Measurements from ENCODE around the gene IL23R.
"Not testable (repeated sequence)": the region's sequence is repeated elsewhere in the genome, so short reads cannot be mapped to it uniquely, and the experiment has no call there.

The IL23R gene

DNA sequence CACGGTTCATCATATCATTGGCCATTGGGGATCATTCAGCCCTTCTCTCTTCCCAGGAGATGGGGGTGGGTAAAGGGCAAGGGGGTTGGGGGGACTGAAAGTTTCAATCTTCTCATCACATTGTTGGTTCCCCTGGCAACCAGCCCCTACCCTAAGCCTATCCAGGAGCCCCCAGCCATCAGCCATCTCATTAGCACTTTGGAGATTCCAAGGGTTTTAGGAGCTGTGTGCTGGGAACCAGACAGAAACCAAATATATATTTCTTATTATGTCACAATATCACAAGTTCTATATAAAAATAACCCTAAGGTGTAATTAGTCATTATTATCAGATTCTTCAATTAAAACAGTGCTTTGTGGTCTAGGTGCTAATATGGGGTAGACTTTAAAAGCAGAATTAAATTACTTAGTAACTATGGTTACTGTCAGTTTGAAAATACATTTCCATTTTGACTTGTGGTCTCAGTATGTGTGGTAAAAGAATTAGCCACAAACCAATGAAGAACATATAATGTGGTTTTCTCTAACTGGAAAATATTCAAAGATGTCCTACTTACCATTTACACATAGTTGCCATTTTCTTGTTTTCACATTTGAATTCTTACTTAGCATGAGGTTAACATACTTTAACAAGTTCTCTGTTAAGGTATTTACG lies 28.1 kb downstream of the IL23R start:
- peak; percentile 69 for DNase-seq (ENCODE audit: low spot score)

- no peak for DNase-seq (ENCODE audit: low spot score)
Observed at GRCh38 chr1:67200755-67201154, 34.5 kb downstream of the IL23R start.

DNA sequence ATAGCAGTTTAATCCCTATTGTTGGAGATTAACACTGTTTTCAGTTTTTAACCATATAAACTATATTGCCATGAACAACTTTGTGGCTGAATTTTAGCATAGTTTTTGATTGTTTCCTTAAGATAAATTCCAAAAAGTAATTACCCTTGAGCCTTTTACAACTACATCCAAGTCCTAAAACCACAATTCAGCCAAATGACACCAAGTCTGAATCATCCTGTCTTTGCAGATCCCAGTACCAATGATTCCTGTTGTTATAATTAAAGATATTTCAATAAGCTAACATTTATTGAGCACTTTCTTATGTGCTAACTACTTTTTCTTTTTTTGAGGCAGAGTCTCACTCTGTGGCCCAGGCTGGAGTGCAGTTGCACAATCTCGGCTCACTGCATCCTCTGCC lies 35.6 kb downstream of the IL23R start:
- no peak for DNase-seq (ENCODE audit: low spot score)

DNA sequence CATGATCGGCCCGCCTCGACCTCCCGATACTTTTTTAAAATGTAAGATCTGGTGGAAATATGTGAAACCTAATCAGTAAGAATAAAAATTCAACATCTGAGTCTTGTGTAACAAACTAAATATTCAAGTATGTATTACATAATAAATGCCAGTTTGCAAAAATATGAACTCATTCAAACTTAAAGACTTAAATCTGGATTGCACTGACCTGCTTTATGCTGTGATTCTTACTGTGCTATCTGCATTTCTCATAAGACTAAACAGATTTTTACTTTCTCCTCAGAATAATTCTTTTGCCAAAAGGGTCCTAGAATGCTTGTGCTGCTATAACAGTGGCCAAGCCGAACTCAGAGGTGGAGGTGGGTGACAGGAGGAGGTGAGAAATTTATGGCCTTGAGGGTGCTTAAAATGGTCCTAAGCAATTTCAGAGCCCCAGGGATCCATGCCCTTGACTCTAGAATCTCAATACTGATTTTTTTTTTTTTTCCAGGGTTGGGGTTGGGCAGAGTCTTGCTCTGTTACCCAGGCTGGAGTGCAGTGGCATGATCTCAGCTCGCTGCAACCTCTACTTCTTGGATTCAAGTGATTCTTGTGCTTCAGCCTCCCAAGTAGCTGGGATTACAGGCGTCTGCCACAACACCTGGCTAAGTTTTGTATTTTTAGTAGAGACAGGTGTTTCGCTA lies 38.2 kb downstream of the IL23R start:
- DNase-seq (ENCODE audit: low spot score) = no peak

- not testable (repeated sequence) for DNase-seq (ENCODE audit: low spot score)
Observed at GRCh38 chr1:67207398-67207797, 41.1 kb downstream of the IL23R start.

DNA sequence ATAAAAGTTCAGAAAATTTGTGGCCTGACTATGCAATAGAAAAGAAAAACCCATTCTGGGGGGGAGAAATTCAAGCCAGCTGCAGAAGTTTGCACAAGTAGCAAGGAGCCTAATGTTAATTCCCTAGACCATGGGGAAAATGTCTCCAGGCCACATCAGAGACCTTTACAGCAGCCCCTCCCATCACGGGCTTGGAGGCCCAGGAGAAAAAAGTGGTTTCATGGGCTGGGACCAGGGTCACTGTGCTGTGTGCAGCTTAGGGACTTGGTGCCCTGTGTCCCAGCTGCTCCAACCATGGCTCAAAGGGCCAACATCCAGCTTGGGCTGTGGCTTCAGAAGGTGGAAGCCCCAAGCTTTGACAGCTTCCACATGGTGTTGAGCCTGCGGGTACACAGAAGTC lies 42.0 kb downstream of the IL23R start:
- no peak for DNase-seq (ENCODE audit: low spot score)

DNA sequence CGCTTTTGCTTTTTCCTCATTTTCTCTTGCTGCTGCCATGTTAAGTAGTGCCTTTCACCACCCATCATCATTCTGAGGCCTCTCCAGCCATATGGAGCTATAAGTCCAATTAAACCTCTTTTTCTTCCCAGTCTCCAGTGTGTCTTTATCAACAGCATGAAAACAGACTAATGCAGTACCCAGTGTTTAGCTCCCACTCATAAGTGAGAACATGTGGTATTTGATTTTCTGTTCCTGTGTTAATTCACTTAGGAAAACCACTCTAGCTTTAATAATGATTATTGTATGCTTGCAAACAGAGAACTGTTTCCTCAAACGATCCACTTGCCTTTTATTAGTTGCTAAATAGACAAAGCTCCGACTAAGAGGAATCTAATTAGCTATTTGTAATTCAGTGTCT lies 43.3 kb downstream of the IL23R start:
- DNase-seq (ENCODE audit: low spot score) = no peak

DNA sequence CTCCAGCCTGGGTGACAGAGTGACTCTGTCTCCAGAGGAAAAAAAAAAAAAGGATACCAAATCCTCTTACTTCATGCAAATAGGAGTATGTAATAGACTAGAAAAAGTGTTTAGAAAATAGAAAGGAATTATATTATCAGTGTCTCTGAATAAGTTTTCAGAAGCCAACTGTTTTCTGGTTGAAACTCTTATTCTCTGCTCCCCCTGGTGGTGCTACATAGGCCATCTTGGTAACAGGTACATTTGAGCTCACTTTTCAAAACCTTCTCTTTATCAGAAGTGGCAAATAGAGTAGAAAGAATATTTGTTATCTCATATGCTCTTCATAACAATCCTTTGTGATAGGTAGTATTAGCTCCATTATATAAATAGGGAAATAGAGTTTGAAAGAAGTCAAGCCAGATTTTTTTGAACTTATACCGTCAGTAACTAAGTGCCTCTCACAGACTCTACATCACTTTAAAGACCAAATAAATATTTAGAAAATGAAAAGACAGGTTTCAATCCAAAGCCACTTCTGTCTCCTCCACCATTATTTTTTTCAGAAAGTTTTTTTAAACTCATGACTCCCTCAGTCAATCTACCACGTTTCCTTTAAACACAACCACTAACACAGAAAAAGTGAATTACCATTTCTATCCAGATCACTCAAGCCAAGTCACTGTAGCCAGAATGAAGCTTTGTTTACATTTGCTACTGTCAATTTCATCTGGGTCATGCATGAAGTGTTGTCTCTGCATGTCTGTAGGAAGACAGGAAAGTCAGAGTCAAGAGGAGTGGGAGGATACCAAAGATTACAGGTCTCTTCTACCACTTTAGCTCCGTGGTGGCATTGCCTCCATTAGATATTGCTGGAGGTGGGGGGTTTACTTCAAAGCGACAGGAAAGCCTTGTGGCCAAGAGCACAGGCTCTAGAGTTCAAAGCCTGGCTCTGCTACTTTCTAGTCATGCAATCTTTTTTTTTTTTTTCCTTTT lies 45.6 kb downstream of the IL23R start:
- DNase-seq (ENCODE audit: low spot score) = peak; percentile 66

DNA sequence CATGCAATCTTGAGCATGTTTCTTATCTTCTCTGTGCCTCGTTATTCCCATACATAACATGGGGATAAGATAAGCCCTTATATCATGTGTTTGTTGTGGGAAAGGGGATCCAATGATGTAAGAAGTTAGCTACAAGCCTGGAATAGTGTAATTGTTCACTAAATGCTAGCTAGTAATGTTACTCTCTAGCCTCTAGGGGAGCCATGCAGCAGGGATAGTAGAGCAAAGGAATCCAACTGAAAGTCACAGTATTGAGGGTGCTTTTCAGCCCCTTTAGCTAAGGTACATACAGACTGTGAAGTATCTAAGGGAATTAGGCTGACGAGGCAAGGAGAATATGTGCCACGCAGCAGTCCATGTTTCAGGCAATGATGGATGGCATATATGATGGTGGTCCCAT lies 46.9 kb downstream of the IL23R start:
- DNase-seq (ENCODE audit: low spot score) = no peak

GRCh38 chr1:67213948-67214347 lies 47.7 kb downstream of the IL23R start:
- DNase-seq (ENCODE audit: low spot score) = no peak

GRCh38 chr1:67214420-67215174 lies 48.3 kb downstream of the IL23R start:
- DNase-seq (ENCODE audit: low spot score) = peak; percentile 51

DNA sequence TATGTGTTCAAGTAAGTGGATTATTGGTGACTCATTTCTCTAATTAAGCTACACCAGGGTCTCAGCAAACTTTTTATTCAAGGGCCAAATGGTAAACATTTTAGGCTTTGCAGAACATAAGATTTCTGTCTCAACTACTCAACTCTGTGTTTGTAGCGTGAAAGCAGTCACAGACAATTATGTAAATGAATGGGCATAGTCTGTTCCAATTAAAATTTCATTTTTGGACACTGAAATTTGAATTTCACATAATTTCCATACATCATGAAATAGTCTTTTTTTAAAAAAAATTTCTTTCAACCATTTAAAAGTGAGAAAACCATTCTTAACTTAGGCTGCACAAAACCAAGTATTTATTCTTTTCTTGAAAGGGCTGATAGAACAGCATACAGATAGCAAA lies 50.1 kb downstream of the IL23R start:
- DNase-seq (ENCODE audit: low spot score) = no peak

- DNase-seq (ENCODE audit: low spot score) = no peak
Observed at GRCh38 chr1:67217417-67217816, 51.2 kb downstream of the IL23R start.

DNA sequence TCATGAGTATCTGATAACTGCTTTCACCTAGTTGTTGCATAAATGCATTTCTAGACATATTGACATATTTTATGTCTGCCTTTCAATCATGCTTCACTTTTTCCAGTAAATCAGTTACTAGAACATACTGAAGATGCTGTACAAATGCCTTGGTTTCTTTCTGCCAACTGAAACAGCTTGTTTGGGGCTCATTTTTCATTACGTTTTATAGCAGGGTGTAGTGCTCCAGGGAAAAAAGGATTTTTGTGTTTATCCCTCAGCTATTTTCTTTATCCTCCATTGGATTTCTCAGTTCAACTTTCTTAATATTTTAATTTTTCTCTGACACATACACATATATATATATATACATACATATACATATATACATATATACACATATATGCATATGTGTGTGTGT lies 51.7 kb downstream of the IL23R start:
- no peak for DNase-seq (ENCODE audit: low spot score)

DNA sequence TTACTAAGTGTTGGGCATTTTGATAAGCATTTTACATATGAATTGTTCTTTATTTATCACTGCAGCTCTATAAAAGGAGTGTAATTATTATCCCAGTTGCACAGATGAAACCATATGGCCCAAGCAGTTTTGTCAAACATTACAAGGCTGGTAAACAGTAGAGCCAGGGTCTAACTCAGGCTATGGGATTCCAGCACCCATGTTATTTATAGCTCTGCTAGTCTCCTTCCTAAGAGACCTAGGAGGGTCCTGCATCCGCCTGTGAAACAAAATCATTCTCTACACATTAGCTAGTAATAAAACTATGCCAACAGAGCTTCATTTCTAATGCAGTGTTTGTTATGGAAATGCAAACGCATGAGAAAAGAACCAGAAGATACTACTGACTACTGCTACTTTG lies 58.6 kb downstream of the IL23R start:
- DNase-seq (ENCODE audit: low spot score) = no peak

DNA sequence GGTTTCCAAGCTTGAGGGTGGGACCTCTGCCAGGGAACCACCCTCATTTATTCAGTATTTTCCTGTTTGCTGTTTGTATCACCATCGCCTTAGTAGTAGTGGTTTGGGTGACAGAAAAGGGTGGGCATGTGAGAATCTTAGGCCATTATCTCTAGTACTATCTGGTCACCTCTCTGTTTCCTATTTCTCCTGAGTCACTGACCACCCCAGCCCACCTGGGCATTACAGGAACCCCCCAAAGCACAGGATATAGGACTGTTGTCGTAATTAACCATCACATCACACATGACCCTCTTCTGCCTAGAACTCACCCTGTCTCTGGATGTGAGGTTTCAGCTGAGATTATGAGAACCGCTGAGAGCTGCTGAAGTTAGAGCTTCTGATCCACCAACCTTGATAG lies 60.4 kb downstream of the IL23R start:
- peak; percentile 16 for DNase-seq (ENCODE audit: low spot score)

DNA sequence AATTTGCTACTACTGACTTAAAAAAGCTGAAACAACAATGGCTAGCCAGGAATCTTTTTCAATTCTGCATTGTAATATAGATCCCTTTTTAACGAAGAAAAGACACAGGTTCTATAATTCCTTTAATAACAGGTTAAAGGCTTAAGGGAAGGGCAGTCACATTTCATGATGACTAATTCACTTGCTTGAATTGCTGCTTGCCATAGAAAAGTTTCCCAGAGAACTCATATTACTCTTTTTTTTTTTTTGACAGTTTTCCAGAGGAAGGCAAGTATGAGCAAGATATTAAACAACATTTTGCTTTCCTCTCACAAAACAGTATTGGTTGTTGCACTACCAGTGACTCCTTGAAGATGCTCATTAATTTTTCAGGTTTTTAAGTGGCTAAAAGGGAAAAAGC lies 60.9 kb downstream of the IL23R start:
- no peak for DNase-seq (ENCODE audit: low spot score)

- no peak for DNase-seq (ENCODE audit: low spot score)
Observed at GRCh38 chr1:67228791-67229190, 62.5 kb downstream of the IL23R start.

- DNase-seq (ENCODE audit: low spot score) = no peak
Observed at GRCh38 chr1:67230539-67230938, 64.3 kb downstream of the IL23R start.

DNA sequence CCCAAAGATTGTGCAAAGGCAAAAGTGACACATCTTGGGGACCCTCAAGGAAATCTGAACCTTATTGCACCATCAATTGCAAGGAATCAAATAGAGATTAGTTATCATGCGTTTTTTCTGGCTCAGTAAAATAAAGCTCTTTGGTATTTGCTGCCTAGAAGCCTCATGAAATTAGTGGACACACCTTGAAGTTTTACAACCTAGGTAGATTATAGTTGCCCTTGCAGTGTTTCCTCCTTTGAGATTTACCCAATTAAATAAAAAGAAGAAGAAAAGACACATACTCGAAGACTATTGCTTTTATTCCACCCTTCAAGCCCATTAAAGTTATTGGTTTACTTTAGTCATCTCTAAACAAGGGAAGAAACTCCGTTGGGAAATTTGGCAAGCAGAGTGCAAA lies 70.0 kb downstream of the IL23R start:
- no peak for DNase-seq (ENCODE audit: low spot score)

- no peak for DNase-seq (ENCODE audit: low spot score)
Observed at GRCh38 chr1:67239738-67240137, 73.5 kb downstream of the IL23R start.

DNA sequence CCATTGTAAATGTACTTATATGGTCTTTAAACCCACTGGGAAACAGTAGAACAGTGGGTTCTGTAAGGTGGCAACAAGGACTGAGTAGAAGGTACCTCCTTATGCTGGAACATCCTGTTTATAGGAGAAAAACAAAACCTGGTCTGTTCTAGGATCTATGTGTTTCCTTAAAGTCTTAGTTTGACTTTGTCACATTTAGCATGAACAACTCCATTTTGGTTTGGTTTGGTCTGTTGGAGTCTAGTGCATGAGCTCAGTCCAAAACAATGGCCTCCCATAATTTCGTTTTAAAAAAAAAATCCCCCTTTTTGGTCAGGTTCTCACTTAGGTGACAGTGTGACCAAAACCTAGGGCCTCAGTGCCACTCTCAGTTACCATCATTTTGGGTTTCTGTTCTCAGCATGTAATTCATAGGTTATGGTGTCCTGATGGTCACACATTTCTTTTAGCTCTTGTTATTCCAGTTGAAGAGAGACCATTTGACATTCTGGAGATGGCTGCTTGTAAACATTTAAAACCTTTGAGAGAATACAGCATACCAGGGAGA lies 75.0 kb downstream of the IL23R start:
- DNase-seq (ENCODE audit: low spot score) = no peak

All from CD4-positive, alpha-beta T cell treated with Interleukin-2 at 100 ng/mL for 4 hours (primary cell).